Measurements from ENCODE around the gene OR51G2. TPM values are rescaled to one million over a fixed set of nuclear protein-coding genes. Genes with fewer than 3 reads are reported as not detected.

The OR51G2 gene
- total RNA-seq, 1 donor from 2014 or later, result not detected

DNA sequence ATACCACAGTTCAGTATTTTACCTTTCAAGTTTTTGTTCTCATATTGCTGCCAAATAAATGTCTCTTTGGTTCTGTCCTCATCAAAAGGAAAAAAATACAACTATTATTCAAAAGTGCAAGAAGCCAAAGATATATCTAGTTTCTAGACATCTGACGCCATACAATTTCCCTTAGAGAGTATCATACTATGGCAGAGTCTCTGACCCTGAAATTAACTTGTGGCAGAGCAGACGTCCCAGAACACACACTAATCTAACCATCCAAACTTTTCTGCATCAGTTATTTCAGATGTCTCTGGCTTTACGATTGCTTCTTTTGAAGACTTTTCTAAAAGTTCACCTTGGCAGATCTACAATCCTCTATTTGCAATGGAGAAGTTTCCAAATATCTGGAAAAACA is 34.8 kb downstream of the OR51G2 start:
- TF ChIP-seq, protein P1, sequence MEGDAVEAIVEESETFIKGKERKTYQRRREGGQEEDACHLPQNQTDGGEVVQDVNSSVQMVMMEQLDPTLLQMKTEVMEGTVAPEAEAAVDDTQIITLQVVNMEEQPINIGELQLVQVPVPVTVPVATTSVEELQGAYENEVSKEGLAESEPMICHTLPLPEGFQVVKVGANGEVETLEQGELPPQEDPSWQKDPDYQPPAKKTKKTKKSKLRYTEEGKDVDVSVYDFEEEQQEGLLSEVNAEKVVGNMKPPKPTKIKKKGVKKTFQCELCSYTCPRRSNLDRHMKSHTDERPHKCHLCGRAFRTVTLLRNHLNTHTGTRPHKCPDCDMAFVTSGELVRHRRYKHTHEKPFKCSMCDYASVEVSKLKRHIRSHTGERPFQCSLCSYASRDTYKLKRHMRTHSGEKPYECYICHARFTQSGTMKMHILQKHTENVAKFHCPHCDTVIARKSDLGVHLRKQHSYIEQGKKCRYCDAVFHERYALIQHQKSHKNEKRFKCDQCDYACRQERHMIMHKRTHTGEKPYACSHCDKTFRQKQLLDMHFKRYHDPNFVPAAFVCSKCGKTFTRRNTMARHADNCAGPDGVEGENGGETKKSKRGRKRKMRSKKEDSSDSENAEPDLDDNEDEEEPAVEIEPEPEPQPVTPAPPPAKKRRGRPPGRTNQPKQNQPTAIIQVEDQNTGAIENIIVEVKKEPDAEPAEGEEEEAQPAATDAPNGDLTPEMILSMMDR (IDR thresholded peaks at IDR 0.05; ENCODE audit: insufficient read depth, low read length, poor library complexity, severe bottlenecking), result no peak
- Histone ChIP-seq H3K4me3 (ENCODE audit: low read depth, low read length) (no peak overlapping the region), H3K36me3 (ENCODE audit: control insufficient read depth, insufficient read depth, low read length) (no peaks in the 10 kb centered on the region), H3K27me3 (ENCODE audit: control insufficient read depth, insufficient read depth, low read length) (no peaks in the 10 kb centered on the region)
- no peak for DNase-seq (ENCODE audit: low read depth)

DNA sequence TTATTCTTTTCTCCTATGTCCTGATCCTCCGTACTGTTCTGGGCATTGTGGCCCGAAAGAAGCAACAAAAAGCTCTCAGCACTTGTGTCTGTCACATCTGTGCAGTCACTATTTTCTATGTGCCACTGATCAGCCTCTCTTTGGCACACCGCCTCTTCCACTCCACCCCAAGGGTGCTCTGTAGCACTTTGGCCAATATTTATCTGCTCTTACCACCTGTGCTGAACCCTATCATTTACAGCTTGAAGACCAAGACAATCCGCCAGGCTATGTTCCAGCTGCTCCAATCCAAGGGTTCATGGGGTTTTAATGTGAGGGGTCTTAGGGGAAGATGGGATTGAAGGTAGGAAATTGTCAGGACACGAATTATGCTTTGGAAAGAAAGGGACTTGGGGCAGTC is 36.6 kb downstream of the OR51G2 start:
- TF ChIP-seq, protein P1 (IDR thresholded peaks at IDR 0.05; ENCODE audit: insufficient read depth, low read length, poor library complexity, severe bottlenecking), result no peak
- H3K27me3 ChIP-seq (ENCODE audit: control insufficient read depth, insufficient read depth, low read length), result no peaks in the 10 kb centered on the region
- no peaks in the 10 kb centered on the region for H3K36me3 ChIP-seq (ENCODE audit: control insufficient read depth, insufficient read depth, low read length)
- no peak overlapping the region for H3K4me3 ChIP-seq (ENCODE audit: low read depth, low read length)
- no peak for DNase-seq (ENCODE audit: low read depth)

GRCh38 chr11:4881860-4882500 is 37.2 kb downstream of the OR51G2 start, which contains the start of gene OR51T1:
Gene OR51T1 (plus strand): TSS chr11:4881900. CDS start chr11:4881900, 0 bp downstream.
- H3K36me3 ChIP-seq (ENCODE audit: control insufficient read depth, insufficient read depth, low read length), result no peaks in the 10 kb centered on the region
- no peaks in the 10 kb centered on the region for H3K27me3 ChIP-seq (ENCODE audit: control insufficient read depth, insufficient read depth, low read length)
- no peak within 1 kb of the TSS for H3K4me3 ChIP-seq (ENCODE audit: low read depth, low read length)
- no peak for DNase-seq (ENCODE audit: low read depth)
- TF ChIP-seq, protein P1 (IDR thresholded peaks at IDR 0.05; ENCODE audit: insufficient read depth, low read length, poor library complexity, severe bottlenecking), result no peak

DNA sequence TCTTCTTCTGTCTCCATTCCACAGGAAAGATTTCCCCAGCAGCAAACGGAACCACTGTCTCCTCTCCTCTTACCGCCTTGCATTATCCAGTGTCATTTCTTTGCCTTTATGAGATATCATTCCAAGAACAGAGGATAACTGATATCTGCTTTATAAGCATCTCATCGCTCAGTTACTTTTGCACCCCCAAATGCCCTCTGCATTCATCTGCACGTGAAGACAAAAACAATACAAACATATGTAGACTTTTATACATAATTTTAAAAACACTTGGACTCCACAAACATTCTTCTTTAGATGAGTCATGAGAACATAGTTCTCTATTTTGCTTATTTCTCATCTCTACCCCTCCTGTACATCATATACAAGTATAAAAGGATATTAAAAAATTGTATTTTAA is 38.0 kb downstream of the OR51G2 start:
- H3K36me3 ChIP-seq (ENCODE audit: control insufficient read depth, insufficient read depth, low read length), result no peaks in the 10 kb centered on the region
- DNase-seq (ENCODE audit: low read depth), result no peak
- no peak overlapping the region for H3K4me3 ChIP-seq (ENCODE audit: low read depth, low read length)
- H3K27me3 ChIP-seq (ENCODE audit: control insufficient read depth, insufficient read depth, low read length), result no peaks in the 10 kb centered on the region
- TF ChIP-seq, protein P1 (IDR thresholded peaks at IDR 0.05; ENCODE audit: insufficient read depth, low read length, poor library complexity, severe bottlenecking), result no peak

GRCh38 chr11:4865855-4866254 is 53.3 kb downstream of the OR51G2 start:
- TF ChIP-seq, protein P1 (IDR thresholded peaks at IDR 0.05; ENCODE audit: insufficient read depth, low read length, poor library complexity, severe bottlenecking), result no peak
- no peak for DNase-seq (ENCODE audit: low read depth)
- no peaks in the 10 kb centered on the region for H3K27me3 ChIP-seq (ENCODE audit: control insufficient read depth, insufficient read depth, low read length)
- H3K36me3 ChIP-seq (ENCODE audit: control insufficient read depth, insufficient read depth, low read length), result no peaks in the 10 kb centered on the region
- no peak overlapping the region for H3K4me3 ChIP-seq (ENCODE audit: low read depth, low read length)

- no peak overlapping the region for H3K4me3 ChIP-seq (ENCODE audit: low read depth, low read length)
- no peak for DNase-seq (ENCODE audit: low read depth)
- H3K27me3 ChIP-seq (ENCODE audit: control insufficient read depth, insufficient read depth, low read length), result no peaks in the 10 kb centered on the region
- H3K36me3 ChIP-seq (ENCODE audit: control insufficient read depth, insufficient read depth, low read length), result no peaks in the 10 kb centered on the region
- TF ChIP-seq, protein P1 (IDR thresholded peaks at IDR 0.05; ENCODE audit: insufficient read depth, low read length, poor library complexity, severe bottlenecking), result no peak
Observed at GRCh38 chr11:4863876-4864275, 55.3 kb downstream of the OR51G2 start.
